HPDE6-E6E7 (cell line): ENCODE data around the gene DDX4.

ENCODE experiments used
- DNase-seq: peaks from one replicate; pipeline ENCODE4 v3.0.0; 2011; ENCODE audit warnings: missing footprints; ENCODE audit errors: extremely low spot score

Gene DDX4

DNA sequence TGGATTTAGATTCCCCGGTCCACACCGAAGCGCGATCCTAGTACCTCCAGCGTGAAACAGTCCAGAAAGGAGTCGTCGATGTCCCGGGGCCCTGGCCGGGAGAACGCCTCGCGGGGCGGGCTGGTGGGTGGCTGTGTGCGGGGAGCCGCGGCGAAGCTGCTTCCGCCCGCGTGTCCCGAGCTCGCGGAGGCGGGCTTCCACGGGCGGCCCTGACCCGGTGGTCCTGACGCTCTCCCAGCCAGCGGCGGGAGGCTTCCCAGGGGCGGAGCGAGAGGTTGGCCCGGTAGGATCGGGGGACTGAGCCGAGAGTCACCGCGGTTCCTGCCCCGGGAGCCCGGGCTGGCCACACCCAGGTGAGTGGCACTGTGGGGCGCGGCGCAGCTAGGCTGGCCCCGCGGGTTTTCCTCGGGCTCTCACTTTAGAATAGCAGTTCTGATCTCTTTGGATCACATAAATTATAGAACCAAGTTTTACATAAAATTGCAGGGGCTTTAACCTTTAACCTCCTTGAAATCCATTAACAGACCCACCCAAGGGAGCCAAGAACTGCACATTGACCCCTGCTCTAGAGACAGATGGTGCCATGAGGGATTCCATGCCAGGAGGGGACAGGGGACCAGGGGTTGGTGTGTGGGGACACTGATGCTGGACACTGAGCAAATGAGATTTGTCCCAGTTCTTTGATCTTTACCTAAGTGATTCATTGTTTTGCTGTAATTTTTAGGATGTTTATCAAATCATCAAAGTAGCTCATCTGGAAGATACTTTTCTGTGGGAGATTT, 84.1 kb downstream of the DDX4 start:
- peak; percentile 4 for DNase-seq

DNA sequence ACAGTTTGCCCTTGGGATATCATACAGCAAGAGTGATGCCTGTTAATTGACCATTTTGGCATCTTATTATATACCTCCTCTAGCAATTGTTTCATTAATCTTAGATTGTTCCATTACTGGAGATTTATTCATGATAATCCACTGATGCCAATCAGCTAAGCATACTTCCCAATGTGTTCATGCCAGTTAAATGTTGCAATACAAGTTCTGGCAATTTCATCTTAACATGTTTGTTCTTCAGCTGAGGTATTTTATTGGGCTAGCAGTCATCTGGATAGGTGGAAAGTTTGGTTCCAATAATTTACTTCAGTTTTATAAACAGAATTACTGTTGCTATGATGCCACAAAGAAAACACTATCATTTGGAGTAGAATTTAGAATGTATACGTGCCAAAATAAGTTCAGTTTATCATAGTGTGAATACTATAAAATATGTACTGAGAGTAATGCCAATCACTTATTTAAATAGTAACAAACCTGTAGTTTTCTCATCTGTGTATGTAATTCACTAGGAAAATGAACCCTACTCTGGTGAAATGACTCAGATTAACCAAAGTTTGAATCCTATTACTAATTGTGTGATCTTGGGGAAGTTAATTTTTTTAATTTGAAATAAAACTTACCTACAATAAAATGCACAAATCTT, 85.4 kb downstream of the DDX4 start:
- DNase-seq: no peak

GRCh38 chr5:55829956-55830355, 92.1 kb downstream of the DDX4 start:
- DNase-seq: no peak

GRCh38 chr5:55832446-55832845, 94.6 kb downstream of the DDX4 start:
- no peak for DNase-seq

- no peak for DNase-seq
These were observed 98.3 kb downstream of the DDX4 start for GRCh38 chr5:55836191-55836590.

GRCh38 chr5:55841976-55842375, 104.1 kb downstream of the DDX4 start:
- DNase-seq: no peak

DNA sequence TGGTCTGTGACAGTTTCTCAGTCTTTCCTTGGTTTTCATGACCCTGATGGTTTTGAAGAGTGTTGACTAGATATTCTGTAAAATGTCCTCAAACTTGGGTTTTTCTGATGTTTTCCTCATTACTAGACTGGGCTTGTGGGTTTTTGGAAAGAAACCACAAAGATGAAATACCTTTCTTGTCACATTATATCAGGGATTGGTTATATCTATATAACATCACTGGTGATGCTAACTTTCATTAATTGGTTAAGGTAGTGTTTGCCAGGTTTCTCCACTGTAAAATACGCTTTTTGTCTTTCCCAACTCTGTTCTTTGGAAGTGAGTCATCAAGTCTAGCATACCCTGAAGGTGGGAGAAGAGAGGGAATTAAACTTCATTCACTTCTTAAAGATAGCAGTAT, 110.0 kb downstream of the DDX4 start:
- DNase-seq: no peak

DNA sequence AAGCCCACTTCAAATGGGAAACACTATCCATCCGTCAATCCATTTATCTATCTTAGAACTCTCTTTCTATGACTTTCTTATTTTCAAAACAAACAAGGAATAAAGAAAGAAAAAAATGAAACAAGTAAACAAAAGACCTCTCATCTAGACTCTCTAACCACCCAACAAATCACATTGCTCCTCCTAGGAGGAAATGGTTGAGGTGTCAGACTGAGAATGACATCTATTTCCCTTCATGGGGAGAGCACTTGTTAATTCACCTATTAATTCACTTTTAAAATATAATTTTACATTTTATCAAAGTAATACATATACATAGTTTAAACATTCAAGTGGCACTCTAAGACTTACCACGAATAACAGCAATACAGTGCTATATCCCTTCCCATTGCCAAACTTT, 110.9 kb downstream of the DDX4 start:
- DNase-seq: no peak

- peak; percentile 49 for DNase-seq
These were observed 113.2 kb downstream of the DDX4 start, which contains the start of gene IL31RA for GRCh38 chr5:55850839-55851674. Gene IL31RA (plus strand): TSS chr5:55851357. CDS start chr5:55851571, 214 bp downstream.

DNA sequence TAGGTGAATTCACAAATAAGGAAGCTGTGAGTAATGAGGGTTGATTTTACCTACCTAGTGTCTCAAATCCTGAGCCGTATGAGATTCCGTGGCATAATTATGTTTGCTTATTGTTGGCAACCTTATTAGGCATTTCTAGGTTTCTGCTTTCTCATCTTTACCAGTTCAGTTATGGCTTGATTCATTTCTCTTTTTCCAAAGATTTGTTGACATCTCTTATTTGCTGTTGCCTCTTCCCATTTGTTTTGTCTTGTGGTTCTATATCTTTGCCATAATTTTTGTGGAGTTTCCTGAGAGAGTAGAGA, 113.8 kb downstream of the DDX4 start:
- no peak for DNase-seq

- no peak for DNase-seq
These were observed 114.6 kb downstream of the DDX4 start for GRCh38 chr5:55852503-55852902.

DNA sequence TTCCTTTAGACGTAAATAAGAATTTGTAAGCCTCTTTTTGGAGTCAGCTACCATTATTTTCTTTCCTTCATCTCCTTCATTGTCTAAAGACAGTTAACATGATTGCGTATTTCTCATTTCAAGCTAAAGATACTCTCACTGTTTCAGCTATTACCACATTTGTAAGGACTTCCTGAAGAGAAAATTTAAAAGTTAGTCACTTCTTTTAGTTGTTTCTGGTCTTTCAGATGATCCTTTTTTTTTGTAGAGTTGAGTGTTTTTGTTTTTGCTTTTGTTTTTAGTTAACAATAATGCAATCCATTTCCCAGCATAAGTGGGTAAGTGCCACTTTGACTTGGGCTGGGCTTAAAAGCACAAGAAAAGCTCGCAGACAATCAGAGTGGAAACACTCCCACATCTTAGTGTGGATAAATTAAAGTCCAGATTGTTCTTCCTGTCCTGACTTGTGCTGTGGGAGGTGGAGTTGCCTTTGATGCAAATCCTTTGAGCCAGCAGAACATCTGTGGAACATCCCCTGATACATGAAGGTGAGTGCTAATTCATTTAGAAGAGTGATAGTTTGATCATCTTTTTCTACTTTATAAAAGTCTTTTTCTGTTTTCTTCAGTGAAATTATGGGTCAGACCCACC, 115.3 kb downstream of the DDX4 start:
- DNase-seq: peak; percentile 50

DNA sequence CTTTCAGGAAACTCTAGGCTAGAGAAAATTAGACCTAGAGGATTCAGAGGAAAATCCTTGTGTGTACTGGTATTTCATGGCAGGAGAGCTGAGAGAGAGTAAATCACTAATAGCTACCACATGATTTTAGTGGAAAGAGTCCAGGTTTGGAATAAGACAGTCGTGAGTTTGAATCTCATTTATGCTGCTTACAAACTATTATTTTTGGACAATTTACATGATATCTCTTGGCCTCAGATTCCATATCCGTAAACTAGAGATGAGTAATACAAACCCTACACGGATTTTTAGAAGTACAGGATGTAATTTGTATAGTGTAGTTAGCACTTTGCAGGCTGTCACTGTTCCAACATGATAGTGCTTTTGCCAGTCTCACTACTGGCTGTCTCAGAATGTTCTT, 116.0 kb downstream of the DDX4 start:
- no peak for DNase-seq

DNA sequence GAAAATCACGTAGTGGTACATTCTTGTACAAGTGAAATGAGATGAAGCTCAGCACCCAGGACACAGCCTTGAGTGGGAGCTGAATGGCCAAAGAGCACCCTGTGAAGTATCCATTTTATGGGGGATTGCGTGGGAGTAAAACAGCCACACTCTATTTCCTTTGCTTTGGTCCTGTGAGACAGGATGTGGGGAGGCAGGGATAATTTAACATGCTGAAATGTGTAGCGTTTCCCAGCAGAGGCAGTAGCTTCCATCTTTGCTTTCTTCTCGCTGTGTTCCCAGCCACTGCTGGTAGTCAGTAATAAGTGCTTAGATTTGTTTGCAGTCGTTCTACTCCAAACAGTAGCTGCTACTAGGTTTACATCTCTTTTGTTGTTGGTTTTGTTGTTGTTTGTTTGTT, 117.6 kb downstream of the DDX4 start:
- DNase-seq: no peak

DNA sequence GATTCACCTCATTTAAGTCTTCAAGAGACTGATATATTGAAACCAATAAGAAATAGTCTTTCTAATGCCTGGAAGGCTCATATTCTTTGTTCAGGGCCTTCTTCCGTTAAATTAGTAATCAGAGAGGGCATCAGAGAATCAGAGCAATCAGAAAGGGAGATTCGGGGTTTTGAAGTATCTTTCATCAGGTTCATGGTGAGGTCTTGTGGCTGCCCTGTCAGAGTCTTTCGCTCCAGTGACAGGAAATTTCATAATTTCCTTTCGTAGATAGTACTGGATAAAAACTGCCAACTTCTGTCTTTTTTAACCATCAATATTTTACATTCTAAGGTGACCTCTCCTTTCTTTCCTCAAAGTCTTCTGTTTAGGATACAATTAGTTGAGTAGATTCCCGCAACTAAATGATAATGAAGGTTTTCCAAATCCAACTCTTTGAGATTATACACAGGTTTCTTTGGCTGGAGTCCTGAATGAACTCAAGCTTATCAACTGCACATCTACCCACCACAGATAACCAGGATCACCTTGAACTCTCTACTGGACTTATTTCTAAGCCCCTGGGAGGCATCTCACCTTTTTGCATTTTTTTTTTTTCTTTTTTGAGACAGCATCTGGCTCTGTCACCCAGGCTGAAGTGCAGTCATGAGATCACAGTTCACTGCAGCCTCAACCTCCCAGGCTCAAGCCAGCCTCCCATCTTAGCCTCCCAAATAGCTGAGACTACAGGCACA, 118.8 kb downstream of the DDX4 start:
- DNase-seq: no peak

GRCh38 chr5:55857247-55857640, 119.4 kb downstream of the DDX4 start:
- no peak for DNase-seq

GRCh38 chr5:55858104-55858503, 120.2 kb downstream of the DDX4 start:
- DNase-seq: no peak

DNA sequence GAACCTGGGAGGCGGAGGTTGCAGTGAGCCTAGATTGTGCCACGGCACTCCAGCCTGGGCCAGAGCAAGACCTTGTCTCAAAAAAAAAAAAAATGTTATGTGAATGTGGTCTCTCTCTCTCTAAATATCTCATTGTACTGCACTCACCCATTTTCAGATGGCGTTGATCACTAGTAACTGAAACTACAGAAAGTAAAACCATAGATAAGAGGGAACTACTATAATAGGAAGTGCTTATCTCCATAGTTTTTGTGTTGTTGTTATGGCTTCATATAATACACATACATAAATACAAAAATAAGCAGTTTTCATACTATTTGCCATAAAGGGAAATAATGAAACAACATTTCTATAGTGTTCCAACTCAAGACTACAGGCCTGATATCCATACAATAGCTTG, 122.4 kb downstream of the DDX4 start:
- no peak for DNase-seq

GRCh38 chr5:55860709-55861108, 122.8 kb downstream of the DDX4 start:
- DNase-seq: no peak

GRCh38 chr5:55864606-55865541, 127.0 kb downstream of the DDX4 start:
- no peak for DNase-seq
